Tibial nerve (tissue), 3 donors: Measurements from ENCODE around the gene WDR72.

Source experiments
- POLR2A ChIP-seq, 2 donors: fragments of 450-650 bp; IDR thresholded peaks; one replicate each; pipeline ENCODE4 v1.6.1; 2017; ENCODE audit warnings: antibody characterized with exemption in 2 of 2, mild to moderate bottlenecking in 2 of 2, moderate library complexity in 2 of 2
- TF ChIP-seq, protein P1 (sequence below), 5 experiments: fragments of 200-600 bp in 3 of 5; fragments of 450-650 bp in 2 of 5; sonication (generic) in 3 of 5; IDR thresholded peaks; one replicate each; pipeline ENCODE4 v1.5.1; 2016 to 2019; ENCODE audit warnings: antibody characterized with exemption in 5 of 5, mild to moderate bottlenecking in 3 of 5, moderate library complexity in 2 of 5

- TF ChIP-seq, protein P1, sequence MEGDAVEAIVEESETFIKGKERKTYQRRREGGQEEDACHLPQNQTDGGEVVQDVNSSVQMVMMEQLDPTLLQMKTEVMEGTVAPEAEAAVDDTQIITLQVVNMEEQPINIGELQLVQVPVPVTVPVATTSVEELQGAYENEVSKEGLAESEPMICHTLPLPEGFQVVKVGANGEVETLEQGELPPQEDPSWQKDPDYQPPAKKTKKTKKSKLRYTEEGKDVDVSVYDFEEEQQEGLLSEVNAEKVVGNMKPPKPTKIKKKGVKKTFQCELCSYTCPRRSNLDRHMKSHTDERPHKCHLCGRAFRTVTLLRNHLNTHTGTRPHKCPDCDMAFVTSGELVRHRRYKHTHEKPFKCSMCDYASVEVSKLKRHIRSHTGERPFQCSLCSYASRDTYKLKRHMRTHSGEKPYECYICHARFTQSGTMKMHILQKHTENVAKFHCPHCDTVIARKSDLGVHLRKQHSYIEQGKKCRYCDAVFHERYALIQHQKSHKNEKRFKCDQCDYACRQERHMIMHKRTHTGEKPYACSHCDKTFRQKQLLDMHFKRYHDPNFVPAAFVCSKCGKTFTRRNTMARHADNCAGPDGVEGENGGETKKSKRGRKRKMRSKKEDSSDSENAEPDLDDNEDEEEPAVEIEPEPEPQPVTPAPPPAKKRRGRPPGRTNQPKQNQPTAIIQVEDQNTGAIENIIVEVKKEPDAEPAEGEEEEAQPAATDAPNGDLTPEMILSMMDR (IDR thresholded peaks at IDR 0.05): no peak
- no peak for TF ChIP-seq POLR2A (IDR thresholded peaks at IDR 0.05)
Measured at GRCh38 chr15:53506370-53506769, 253.1 kb downstream of the WDR72 start.
